ENCODE results near the gene KRTAP10-8.
A peak's percentile ranks its signal among the peaks of the same experiment; 100 is the strongest.

Gene KRTAP10-8, protein sequence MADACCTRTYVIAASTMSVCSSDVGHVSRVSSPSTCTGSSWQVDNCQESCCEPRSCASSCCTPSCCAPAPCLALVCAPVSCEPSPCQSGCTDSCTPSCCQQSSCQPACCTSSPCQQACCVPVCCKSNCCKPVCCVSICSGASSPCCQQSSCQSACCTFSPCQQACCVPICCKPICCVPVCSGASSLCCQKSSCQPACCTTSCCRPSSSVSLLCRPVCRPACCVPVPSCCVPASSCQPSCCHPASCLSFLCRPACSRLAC

DNA sequence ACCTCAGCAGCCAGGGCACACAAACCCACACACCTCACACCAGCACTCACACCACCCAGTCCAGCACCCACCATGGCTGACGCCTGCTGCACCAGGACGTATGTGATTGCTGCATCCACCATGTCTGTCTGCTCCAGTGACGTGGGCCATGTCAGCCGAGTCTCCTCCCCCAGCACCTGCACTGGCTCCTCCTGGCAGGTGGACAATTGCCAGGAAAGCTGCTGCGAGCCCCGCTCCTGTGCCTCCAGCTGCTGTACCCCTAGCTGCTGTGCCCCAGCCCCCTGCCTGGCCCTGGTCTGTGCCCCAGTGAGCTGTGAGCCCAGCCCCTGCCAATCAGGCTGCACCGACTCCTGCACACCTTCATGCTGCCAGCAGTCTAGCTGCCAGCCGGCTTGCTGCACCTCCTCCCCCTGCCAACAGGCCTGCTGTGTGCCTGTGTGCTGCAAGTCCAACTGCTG, at the start of gene KRTAP10-8:
KRTAP10-8 (plus strand) TSS at position 51 of the 458 bp plus-strand sequence; CDS start at position 73, 22 bp downstream.
- DNase-seq: no peak

DNA sequence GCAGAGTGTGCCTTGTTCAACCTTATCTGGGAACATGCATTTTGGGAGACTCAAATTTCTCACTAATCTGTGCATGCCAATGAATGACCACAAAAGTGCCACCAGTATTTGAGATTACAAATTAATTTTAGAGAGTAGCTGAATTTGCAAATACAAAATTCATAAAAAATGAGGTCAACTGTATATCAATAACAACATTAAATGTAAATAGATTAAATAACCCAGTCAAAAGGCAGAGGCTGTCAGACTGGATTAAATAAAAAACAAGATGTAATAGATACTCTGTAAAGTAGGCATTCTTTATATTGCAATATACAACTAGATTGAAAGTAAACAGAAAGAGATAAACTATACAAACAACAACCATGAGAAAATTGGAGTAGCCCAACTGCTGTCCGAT, 47.8 kb upstream of the KRTAP10-8 start:
- DNase-seq: no peak

DNA sequence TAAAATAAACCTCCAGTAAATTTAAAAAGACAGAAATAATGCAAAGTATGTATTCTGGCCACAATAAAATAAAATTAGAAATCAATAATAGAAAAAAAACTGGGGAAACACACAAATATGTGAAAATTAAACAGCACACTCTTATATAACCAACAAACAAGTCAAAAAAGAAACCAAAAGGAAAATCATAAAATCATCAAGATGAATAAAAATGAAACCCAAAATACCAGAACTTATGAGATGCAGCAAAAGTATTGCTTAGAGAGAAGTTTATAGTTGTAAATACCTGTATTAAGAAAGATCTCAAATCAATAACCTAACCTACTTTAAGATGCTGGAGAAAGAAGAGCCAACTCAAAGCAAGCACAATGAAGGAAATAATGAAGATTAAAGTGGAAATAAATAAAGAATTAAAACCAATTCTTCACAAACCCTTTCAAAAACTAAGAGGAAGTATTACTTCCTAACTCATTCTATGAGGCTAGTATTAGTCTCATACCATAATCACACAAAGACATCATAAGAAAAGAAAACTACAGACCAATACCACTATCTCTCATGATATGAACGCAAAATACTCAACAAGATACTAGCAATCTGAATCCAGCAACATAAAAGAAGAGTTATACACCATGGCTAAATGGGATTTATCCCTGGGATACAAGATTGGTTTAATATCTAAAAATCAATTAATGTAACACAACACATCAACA, 46.8 kb upstream of the KRTAP10-8 start:
- no peak for DNase-seq

DNA sequence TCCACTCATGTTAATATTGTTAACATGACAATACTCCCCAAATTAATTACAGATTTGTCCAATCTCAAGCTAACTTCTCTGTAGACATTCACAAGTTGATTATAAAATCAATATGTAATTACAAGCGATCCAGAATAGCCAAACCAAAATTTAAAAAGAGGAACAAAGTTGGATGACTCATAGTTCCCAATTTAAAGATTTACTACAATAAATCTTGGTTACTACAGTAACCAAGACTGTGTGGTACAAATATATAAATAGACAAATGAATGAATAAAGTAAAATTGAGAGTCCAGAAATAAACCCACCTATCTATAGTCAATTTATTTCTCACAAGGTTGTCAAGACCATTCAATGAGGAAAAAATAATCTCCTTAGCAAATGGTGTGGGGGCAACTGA, 45.5 kb upstream of the KRTAP10-8 start:
- DNase-seq: no peak

DNA sequence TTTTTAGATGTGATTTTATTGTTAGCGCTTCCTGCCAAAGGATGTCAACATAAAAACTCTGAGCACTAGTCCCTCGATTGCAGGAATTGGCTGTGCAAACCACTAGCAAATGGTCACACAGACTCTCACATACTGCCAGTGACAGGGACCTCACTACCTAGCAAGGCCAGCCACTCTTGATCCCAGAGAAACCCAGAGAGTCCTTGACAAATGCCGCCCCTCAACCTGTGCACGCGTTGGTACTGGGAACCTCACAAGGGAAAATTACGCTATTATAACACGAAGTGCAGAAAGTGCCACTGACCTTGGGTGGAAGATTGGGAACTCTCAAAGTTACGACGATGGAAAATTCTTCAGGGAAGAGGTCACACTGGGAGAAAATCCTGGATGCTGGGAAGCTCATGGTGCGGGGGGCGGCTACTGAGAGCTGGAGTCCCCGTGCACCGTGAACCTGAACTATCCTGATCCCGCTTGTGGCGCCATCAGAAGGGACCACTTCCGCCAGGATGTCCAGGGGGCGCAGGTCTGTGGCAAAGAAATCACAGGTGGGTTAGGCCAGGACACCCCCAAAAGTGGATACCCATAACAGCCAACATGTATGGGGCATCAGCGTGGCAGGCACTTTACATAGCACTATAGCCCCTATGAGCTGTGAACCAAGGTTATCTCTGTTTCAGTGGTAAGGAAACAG, 44.3 kb upstream of the KRTAP10-8 start:
- no peak for DNase-seq

DNA sequence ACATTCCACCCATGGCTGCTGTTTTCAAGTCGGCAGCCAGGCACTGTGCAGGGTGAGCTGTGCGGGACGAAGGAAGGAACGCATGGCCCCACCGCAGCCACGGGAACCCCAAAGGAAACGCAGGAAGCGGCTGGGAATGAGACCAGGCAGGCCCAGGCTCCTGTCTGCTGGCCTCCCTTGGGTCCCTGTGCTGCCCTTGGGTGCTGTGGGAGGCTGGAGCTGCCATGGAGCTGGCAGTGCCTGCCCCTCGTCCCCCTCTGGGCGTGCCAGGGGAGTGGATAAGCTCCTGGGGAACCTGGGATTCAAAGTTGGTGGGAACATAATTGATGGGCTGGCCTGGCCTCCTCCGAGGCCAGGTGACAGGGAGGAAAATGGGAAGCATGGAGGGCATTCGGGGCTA, 43.6 kb upstream of the KRTAP10-8 start:
- no peak for DNase-seq

DNA sequence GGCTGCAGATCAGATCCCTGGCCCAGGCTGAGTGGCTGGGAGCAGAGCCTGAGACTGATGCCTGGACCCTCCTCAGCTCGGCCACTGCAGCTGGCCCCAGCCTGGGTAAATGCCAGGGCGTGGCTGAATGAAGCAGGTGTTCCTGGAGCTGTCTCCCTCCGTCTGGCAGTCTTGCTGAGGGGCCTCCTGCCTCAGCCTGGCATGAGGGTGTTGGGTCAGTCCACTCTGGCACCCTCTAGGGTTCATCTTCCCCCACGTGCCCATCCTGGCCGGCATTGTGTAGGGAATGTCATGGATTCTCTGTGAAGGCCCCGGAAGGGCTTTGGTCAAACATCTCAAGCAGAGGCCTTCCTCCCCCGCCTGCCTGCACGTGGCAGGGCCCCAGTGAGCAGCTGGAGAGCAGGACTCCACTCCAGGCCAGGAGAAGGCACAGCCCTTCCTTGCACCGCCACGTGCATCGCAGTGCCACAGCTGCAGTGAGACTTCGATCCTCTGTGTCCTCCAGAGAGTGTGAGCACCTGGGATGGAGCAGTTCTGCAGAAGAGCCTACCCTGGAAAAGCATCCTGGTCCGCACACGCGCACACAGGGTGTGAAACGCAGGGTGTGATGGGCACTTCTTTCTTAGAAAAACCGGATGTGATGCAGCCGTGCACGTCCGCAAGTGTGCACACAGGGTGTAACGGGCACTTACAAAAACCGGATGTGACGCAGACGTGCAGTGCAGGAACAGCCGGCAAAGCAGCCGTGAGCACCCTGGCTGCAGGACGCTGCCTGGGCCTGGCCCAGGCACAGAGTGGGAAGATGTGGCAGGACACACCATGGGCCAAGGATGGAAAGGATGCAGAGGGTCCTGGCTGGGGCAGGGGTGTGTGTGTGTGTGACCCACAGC, 43.0 kb upstream of the KRTAP10-8 start:
- DNase-seq: no peak

DNA sequence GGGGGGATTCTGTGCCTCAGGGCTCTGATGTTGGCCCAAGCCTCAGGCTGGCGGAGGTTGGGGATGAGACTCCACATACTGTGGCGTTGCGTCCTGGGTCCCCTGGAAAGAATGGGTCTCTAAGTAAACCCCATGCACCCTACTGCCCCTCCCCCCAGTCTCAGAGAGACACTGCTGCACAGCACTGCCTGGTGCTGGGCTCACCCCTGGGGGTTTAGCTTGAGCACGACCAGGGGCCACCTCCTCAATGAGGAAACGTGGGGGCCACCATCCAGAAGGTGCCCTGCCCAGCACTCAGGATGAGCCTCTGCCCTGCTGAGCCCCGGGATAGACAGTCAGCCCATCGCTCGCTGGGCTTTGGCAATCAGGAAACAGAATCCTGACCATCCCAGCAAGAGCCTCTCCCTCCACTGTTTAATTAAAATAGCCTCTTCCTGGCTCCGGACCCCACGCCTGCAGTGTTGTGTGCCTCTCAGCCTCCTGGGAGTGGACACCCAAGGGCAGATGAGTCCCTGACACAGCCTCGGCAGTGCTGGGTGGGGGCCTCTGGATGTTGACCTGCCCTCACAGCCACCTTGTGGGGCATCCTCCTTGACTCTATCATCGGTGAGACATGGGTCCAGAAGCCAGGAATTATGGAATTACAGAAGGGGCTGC, 41.9 kb upstream of the KRTAP10-8 start:
- no peak for DNase-seq

DNA sequence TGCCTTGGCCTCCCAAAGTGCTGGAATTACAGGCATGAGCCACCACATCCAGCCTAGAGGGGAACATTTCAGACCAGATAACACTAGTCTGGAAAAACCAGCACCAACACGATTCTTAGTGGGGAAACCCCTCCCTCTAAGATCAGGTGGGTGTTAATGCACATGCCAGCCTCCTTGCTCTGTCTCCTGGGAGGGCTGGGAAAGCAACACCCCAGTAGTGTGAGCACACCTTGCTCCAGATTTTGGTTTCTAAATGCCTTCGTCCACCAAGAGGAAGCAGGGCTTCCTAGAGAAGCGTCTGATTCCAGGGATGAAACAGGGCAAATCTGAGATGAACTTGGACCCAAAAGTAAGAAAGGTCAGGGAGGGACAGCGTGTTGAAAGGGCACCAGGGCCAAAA, 40.6 kb upstream of the KRTAP10-8 start:
- DNase-seq: no peak

DNA sequence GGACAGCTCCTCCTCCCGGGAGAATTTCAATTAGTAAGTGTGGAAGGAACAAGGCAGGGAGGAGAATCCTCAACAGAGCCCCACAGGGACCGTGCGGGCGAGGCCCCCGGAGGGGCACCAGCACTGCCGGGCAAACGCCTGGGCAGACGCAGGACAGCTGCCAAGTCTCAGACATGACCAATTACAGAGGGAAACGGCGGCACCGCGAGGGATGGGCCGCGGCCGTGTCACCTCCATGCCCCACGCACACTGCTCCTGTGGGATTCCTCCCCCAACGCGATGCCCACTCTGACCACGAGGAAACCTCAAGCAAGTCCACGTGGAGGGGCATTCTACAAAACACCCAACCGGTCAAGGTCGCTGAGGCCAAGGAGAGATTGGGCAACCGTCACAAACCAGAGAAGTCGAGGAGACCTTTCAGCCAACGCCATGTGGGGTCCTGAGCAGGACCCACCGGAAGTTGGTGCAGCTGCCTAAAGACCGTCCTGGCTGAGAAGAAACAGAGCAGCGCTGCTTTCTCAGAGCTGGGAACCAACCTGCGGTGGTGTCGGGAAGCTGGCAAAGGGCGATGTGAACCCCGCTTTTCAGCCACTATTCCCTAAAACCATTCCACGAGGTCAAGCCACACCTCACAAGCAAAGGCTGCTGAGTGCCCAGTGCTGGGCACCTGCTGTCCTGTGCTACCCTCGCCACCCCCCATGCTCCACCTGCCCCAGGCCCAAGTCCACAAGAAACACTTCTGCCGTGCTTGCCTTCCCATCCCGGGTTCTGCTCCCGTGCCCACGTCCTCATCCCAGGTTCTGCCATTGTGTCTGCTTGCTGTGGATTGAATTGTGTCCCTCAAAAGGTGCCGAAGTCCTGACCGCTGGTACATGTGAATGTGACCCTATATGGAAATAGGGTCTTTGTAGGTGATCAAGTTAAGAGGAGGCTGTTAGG, 39.8 kb upstream of the KRTAP10-8 start:
- no peak for DNase-seq

DNA sequence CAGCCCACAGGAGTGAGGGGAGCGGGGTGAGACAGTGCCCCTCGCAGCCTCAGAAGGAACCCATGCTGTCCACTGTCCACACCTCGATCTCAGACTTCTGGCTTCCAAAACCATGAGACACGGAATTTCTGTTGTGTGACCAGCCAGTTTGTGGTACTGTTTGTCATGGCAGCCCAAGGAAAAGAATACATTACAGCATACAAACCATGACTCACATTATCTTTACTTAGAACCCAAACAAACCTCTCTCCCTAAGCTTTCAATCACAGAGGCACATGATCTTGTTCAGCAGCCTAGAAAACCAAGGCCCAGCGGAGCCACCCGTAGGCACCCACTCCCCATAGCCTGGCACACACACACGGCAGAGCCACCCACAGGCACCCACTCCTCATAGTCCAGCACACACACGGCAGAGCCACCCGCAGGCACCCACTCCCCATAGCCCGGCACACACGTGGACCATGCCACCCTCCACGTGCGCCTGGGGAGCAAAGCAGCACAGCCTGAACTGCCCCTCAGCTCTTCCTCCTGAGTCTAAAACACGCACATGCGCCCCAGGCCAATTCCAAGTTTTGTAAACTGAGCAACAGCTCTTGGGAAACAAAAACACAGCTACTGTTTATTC, 38.8 kb upstream of the KRTAP10-8 start:
- DNase-seq: no peak

DNA sequence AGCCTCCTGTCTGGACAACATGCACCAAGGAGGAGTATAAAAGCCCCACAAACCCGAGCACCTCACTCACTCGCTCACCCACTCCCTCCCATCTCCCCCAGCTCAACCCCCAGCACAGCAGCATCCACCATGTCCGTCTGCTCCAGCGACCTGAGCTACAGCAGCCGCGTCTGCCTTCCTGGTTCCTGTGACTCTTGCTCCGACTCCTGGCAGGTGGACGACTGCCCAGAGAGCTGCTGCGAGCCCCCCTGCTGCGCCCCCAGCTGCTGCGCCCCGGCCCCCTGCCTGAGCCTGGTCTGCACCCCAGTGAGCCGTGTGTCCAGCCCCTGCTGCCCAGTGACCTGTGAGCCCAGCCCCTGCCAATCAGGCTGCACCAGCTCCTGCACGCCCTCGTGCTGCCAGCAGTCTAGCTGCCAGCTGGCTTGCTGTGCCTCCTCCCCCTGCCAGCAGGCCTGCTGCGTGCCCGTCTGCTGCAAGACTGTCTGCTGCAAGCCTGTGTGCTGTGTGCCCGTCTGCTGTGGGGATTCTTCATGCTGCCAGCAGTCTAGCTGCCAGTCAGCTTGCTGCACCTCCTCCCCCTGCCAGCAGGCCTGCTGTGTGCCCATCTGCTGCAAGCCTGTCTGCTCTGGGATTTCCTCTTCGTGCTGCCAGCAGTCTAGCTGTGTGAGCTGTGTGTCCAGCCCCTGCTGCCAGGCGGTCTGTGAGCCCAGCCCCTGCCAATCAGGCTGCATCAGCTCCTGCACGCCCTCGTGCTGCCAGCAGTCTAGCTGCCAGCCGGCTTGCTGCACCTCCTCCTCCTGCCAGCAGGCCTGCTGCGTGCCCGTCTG, 38.0 kb upstream of the KRTAP10-8 start, which contains the start of gene KRTAP10-4:
KRTAP10-4 (plus strand) TSS at position 100 of the 827 bp plus-strand sequence; CDS start at position 130, 30 bp downstream.
- DNase-seq: peak in 1 of 2 experiments; percentile 32

DNA sequence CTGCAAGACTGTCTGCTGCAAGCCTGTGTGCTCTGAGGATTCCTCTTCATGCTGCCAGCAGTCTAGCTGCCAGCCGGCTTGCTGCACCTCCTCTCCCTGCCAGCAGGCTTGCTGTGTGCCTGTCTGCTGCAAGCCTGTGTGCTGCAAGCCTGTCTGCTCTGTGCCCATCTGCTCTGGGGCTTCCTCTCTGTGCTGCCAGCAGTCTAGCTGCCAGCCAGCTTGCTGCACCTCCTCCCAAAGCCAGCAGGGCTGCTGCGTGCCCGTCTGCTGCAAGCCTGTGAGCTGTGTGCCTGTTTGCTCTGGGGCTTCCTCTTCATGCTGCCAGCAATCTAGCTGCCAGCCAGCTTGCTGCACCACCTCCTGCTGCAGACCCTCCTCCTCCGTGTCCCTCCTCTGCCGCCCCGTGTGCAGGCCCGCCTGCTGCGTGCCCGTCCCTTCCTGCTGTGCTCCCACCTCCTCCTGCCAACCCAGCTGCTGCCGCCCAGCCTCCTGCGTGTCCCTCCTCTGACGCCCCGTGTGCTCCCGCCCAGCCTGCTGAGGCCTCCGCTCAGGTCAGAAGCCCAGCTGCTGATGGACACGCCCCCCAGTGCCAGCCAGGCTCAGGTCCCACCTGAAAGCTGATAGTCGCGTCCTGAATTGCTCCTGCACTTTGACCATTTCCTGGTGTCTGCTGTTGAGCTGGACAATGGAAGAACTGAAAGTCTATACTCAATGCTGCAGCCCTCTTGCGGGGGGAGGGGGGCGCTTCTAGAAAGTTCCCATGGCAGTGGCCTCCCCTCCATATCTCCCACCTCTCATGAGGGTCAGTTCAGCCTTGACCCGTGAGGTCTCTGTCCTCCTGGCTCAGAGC, 37.2 kb upstream of the KRTAP10-8 start:
- no peak for DNase-seq

DNA sequence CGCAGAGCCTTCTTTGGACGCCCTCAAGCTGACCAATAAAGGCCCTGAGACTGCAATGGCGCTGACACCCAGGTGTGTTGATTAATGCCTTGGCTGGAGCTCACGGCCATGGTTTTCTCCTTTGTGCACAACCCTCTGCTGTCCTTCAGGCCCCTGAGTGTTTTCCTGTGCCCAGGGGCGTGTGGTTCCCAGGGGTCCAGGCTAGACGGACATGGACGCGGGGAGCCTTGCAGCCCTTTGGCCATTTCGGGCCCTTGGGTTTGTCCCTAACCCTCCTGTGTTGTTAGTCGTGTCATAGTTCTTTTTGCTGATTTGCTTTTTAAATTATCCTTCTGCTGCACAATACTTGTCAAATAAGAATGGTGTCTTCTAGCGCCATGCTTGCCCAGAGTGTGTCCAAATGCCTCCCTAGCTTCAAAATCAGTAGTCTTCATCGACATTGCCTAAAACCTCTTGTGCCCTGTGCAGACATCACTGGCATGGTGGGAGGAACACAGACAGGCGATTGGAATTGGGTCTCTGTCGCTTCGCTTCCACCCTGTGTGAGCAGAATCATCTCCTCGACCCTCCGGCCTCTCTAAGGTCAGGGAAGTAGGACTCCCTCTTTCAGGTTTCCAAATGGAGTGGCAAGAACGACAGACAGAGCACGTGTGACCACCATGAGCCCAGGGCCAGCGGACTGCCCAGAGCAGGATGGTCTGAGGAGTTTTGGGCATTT, 36.4 kb upstream of the KRTAP10-8 start:
- no peak for DNase-seq

DNA sequence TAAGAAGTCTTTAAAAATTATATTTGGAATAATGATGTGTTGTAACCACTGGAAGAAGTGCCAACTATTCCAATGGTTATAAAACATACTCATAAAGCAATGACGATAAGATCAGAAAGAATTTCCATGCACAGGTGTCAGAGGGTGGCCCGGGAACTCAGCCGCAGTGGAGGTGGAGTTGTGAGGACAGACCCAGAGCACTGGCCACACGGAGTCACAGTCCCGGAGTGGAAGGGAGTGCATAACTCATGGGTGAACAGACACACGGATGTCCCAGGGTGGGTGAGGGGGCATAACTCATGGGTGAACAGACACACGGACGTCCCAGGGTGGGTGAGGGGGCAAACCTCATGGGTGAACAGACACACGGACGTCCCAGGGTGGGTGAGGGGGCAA, 35.9 kb upstream of the KRTAP10-8 start:
- DNase-seq: no peak

DNA sequence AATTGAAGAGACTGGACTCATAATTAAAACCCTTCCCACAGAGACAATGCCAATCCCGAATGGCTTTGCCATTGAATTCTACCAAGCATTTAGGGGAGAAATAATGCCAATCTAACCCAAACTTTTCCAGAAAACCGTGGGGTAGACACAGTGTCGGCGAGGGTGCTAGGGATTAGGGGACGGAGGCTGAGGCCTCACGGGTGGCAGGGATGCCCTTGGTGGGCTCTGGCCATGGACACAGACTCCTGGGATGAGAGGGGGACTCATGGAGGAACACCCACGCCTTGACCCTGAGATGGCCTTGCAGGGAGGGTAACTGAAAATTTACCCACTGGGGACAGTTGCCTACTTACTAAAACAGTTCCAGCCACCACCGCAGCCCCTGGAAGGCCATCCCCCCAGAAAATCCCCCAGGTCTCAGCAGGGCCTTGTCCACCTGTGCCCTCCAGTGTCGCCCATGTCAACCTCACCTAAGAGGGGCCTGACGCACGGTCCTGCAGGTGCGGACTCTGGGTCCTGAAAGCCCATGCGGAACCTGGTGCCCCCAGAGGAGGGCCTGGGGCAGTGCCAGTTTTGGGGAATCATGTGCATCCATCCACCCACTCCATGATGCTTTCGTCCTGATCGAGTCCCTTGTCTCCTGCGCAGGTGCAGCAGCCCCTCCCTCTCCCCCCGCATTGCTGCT, 33.4 kb upstream of the KRTAP10-8 start:
- no peak for DNase-seq

Data from NCI-H2081 (cell line).